OCI-LY7 (cell line): ENCODE results near the gene ZDHHC8.

Experiments used
- CTCF ChIP-seq: fragments of 200-600 bp; sonication (generic); conservative IDR thresholded peaks from 2 replicates; pipeline ENCODE4 v1.5.1; 2014; ENCODE audit warnings: mild to moderate bottlenecking, antibody characterized with exemption, low read length, moderate library complexity, mixed read lengths
- EZH2phosphoT487 ChIP-seq: fragments of 200-600 bp; sonication (generic); IDR thresholded peaks from 2 replicates; pipeline ENCODE4 v1.6.1; 2018; ENCODE audit warnings: low read depth, borderline replicate concordance, mild to moderate bottlenecking, mixed run types, antibody characterized with exemption, low read length, moderate library complexity, mixed read lengths

GRCh38 chr22:20094197-20094807, 37.3 kb upstream of the ZDHHC8 start:
- TF ChIP-seq CTCF (no peak), EZH2phosphoT487 (no peak)
